Measurements from ENCODE around the gene AGO3. TPM values are rescaled to one million over a fixed set of nuclear protein-coding genes. Genes with fewer than 3 reads are reported as not detected.
A peak's percentile ranks its signal among the peaks of the same experiment; 100 is the strongest.

Gene AGO3
- total and polyA plus RNA-seq, 7 experiments from 2014 or later = 11.8 to 49.2 (median 32.9) TPM

- H3K27ac ChIP-seq (ENCODE audit: low read depth, low read length) = no peak overlapping the region
- ChIA-PET POLR2A (interaction anchor here (0.6 kb wide), 1 partner anchor 268 kb away, joined by 6 read pairs; no protein-coding TSS in a partner anchor), CTCF (interaction anchor here (1.5 kb wide), 1 partner anchor 201 kb away, joined by 3 read pairs; no protein-coding TSS in a partner anchor)
- intact Hi-C loops (cut with micrococcal nuclease) = loop anchor here (5.0 kb wide), 3 partner anchors 312 to 1607 kb away; partner anchors contain the start of genes CDCA8 (in 1 of the 2), KIAA0319L (in 1 of the 2), LSM10 (in 1 of the 2) and NCDN (in 1 of the 2)
- no peak overlapping the region for H3K4me3 Mint-ChIP-seq
- H3K9me3 Mint-ChIP-seq = peaks cover 0 to 2% (median 0%) of the 10 kb centered on the region in 11 donors
- peaks cover 0 to 4% (median 0%) of the 10 kb centered on the region in 5 donors for H3K36me3 Mint-ChIP-seq
- peak in 1 of 9 donors; percentile 19 for DNase-seq
- H3K27me3 Mint-ChIP-seq = peaks cover 20 to 37% (median 32%) of the 10 kb centered on the region in 5 donors
- H3K36me3 ChIP-seq (ENCODE audit: control insufficient read depth in 2 of 3, insufficient read depth in 3 of 3, low read length in 3 of 3) = peaks cover 0 to 6% (median 0%) of the 10 kb centered on the region in 3 experiments
- ATAC-seq = no peak
- peaks cover 9 to 14% (median 10%) of the 10 kb centered on the region in 7 donors for H3K4me1 Mint-ChIP-seq
- no peak overlapping the region for H3K4me3 ChIP-seq (ENCODE audit: low read length)
- H3K9me3 ChIP-seq (ENCODE audit: control insufficient read depth in 2 of 3, low read length in 3 of 3) = no peaks in the 10 kb centered on the region
- no peak overlapping the region for H3K27ac Mint-ChIP-seq
- peaks cover 11 to 13% of the 10 kb centered on the region in 2 donors for H3K4me1 ChIP-seq (ENCODE audit: control insufficient read depth in 2 of 2, insufficient read depth in 2 of 2, low read length in 2 of 2)
- peaks cover 0 to 5% of the 10 kb centered on the region in 2 donors for H3K27me3 ChIP-seq (ENCODE audit: control insufficient read depth in 2 of 2, insufficient read depth in 2 of 2, low read length in 2 of 2)
Observed at GRCh38 chr1:36085126-36085525, 154.2 kb downstream of the AGO3 start.

DNA sequence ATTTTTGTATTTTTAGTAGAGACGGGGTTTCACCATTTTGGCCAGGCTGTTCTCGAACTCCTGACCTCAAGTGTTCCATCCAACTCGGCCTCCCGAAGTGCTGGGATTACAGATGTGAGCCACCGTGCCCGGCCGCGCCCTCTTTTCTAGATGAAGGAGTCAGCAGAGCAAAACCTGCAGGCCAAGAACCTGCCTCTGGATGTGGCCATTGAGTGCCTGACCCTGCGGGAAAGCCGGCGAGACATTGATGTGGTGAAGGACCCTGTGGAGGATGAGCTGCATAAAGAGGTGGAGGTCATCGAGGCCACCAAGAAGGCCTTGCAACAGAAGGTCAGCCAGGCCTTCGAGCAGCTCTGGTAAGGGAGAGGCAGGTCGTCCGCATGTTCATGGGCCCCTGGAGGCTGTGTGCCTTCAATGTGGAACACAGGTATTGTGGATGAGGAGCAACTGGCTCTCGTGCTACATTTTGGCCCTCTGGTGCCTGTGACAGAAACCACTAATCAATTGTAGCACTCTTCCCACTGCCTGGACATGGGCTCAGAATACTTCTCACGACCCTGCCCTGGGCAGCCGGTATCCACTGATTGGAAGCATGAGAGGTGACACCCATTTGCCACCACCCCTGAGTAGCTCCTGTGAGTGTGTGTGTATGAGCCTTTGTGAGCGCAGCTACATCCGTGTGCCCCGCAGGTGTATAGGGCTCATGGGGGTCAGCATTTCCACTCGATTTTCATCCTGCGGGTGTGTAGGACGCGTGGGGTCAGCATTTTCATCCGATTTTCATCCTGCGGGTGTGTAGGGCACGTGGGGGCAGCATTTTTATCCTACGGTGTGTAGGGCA is 155.0 kb downstream of the AGO3 start:
- Histone ChIP-seq H3K36me3 (ENCODE audit: control insufficient read depth in 2 of 3, insufficient read depth in 3 of 3, low read length in 3 of 3) (peaks cover 0 to 6% (median 0%) of the 10 kb centered on the region in 3 experiments), H3K4me1 (ENCODE audit: control insufficient read depth in 2 of 2, insufficient read depth in 2 of 2, low read length in 2 of 2) (peaks cover 11 to 16% of the 10 kb centered on the region in 2 donors), H3K9me3 (ENCODE audit: control insufficient read depth in 2 of 3, low read length in 3 of 3) (no peaks in the 10 kb centered on the region), H3K4me3 (ENCODE audit: low read length) (no peak overlapping the region), H3K27me3 (ENCODE audit: control insufficient read depth in 2 of 2, insufficient read depth in 2 of 2, low read length in 2 of 2) (peaks cover 0 to 5% of the 10 kb centered on the region in 2 donors), H3K27ac (ENCODE audit: low read depth, low read length) (no peak overlapping the region)
- ChIA-PET CTCF (interaction anchor here (0.6 to 1.1 kb wide), 3 partner anchors 13 to 197 kb away, joined by 3 read pairs; no protein-coding TSS in a partner anchor), POLR2A (interaction anchor here (0.6 kb wide), 1 partner anchor 268 kb away, joined by 6 read pairs; no protein-coding TSS in a partner anchor)
- Mint-ChIP-seq H3K27me3 (peaks cover 20 to 33% (median 32%) of the 10 kb centered on the region in 5 donors), H3K4me1 (peaks cover 11 to 16% (median 13%) of the 10 kb centered on the region in 7 donors), H3K9me3 (peaks cover 0 to 2% (median 0%) of the 10 kb centered on the region in 11 donors), H3K36me3 (peaks cover 0 to 4% (median 0%) of the 10 kb centered on the region in 5 donors), H3K27ac (peak overlapping the region in 3 of 9 donors; percentile 23 to 51 (median 48)), H3K4me3 (peak overlapping the region in 7 of 10 donors; percentile 18 to 45 (median 32))
- no peak for ATAC-seq
- DNase-seq = peak in 1 of 9 donors; percentile 20
- intact Hi-C loops (cut with micrococcal nuclease) = loop anchor here (5.0 kb wide), 3 partner anchors 311 to 1606 kb away; partner anchors contain the start of genes CDCA8 (in 1 of the 2), KIAA0319L (in 1 of the 2), LSM10 (in 1 of the 2) and NCDN (in 1 of the 2)

DNA sequence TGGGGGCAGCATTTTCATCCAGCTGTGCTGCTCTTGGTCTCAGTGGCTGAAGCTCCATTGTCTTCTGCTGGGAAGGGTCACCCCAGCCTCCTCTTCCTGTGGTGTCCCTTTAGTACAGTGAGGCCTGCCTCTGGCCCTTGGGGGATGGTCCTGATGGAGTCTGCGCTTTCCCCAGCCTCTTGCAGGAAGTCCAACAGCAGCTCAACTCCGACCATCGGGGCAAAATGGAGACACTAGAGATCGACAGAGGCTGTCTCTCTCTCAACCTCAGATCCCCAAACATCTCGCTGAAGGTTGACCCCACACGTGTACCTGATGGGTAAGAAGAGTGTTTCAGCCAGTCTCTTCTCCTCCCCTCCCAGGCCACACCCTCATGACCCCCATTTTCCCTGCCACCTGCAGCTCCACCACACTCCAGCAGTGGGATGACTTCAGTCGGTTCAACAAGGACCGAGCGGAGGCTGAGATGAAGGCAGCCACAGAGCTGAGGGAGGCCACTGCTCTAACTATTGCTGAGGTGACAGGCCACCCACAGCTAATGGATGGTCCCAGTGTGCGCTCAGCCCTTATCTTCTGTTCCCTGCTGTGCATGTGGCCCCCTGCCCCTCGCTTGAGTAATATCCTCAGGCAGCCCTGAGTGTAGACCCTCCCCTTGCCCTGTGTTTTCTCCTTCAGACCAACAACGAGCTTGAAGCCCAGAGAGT is 155.8 kb downstream of the AGO3 start:
- DNase-seq = peak in 1 of 9 donors; percentile 20
- Mint-ChIP-seq H3K36me3 (peaks cover 0 to 4% (median 0%) of the 10 kb centered on the region in 5 donors), H3K9me3 (peaks cover 0 to 2% (median 0%) of the 10 kb centered on the region in 11 donors), H3K4me3 (peak overlapping the region; percentile 6 to 96 (median 56)), H3K27ac (peak overlapping the region in 5 of 9 donors; percentile 23 to 87 (median 55)), H3K4me1 (peaks cover 12 to 20% (median 19%) of the 10 kb centered on the region in 7 donors), H3K27me3 (peaks cover 20 to 32% (median 27%) of the 10 kb centered on the region in 5 donors)
- no peak for ATAC-seq
- no peak overlapping the region for H3K4me3 ChIP-seq (ENCODE audit: low read length)
- ChIA-PET CTCF (interaction anchor here (0.6 to 1.1 kb wide), 3 partner anchors 12 to 198 kb away, joined by 3 read pairs; no protein-coding TSS in a partner anchor), POLR2A (interaction anchor here (1.2 kb wide), 1 partner anchor 138 kb away, joined by 4 read pairs; the partner anchor contains the start of gene THRAP3)
- intact Hi-C loops (cut with micrococcal nuclease) = loop anchor here (5.0 kb wide), 3 partner anchors 311 to 1606 kb away; partner anchors contain the start of genes CDCA8 (in 1 of the 2), KIAA0319L (in 1 of the 2), LSM10 (in 1 of the 2) and NCDN (in 1 of the 2)
- H3K9me3 ChIP-seq (ENCODE audit: control insufficient read depth in 2 of 3, low read length in 3 of 3) = no peaks in the 10 kb centered on the region
- H3K36me3 ChIP-seq (ENCODE audit: control insufficient read depth in 2 of 3, insufficient read depth in 3 of 3, low read length in 3 of 3) = peaks cover 0 to 13% (median 0%) of the 10 kb centered on the region in 3 experiments
- H3K27me3 ChIP-seq (ENCODE audit: control insufficient read depth in 2 of 2, insufficient read depth in 2 of 2, low read length in 2 of 2) = peaks cover 0 to 5% of the 10 kb centered on the region in 2 donors
- H3K4me1 ChIP-seq (ENCODE audit: control insufficient read depth in 2 of 2, insufficient read depth in 2 of 2, low read length in 2 of 2) = peaks cover 11 to 16% of the 10 kb centered on the region in 2 donors
- H3K27ac ChIP-seq (ENCODE audit: low read depth, low read length) = no peak overlapping the region

DNA sequence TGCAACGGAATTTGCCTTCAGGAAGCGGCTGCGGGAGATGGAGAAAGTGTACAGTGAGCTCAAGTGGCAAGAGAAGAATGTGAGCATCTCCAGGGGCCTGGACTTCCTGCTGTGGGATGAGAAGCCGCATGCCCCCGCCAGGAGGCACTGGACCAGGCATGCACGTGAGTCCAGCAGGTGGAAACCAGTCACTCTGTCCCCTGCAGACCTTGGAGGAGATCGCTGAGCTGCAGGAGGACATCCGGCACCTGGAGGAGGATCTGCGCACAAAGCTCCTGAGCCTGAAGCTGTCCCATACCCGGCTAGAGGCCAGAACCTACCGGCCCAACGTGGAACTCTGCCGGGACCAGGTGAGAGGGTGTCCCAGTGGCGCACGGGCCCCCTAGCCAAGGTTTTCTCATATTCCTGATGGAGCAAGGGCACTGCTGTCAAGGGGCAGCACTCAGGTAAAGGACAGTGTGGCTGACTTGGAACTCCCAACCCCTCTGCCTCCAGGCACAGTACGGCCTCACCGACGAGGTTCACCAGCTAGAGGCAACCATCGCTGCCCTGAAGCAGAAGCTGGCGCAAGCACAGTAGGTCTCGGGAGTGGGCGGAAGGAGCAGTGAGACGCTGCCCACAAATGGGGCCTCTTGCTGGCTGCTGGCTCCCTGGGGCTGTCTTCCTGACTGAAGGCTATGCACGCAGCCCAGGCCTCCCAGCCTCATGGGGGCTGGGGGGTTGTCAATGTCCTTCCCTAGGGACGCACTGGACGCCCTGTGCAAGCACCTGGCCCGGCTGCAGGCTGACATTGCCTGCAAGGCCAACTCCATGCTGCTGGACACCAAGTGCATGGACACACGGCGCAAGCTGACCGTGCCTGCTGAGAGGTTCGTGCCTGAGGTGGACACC is 156.6 kb downstream of the AGO3 start:
- ATAC-seq (no peak), DNase-seq (peak in 1 of 9 donors; percentile 26)
- peaks cover 0 to 2% (median 0%) of the 10 kb centered on the region in 11 donors for H3K9me3 Mint-ChIP-seq
- peak overlapping the region in 9 of 10 donors; percentile 59 to 96 (median 89) for H3K4me3 Mint-ChIP-seq
- CTCF ChIA-PET = no interaction called here
- Histone ChIP-seq H3K4me1 (ENCODE audit: control insufficient read depth in 2 of 2, insufficient read depth in 2 of 2, low read length in 2 of 2) (peaks cover 11 to 16% of the 10 kb centered on the region in 2 donors), H3K27me3 (ENCODE audit: control insufficient read depth in 2 of 2, insufficient read depth in 2 of 2, low read length in 2 of 2) (peaks cover 0 to 5% of the 10 kb centered on the region in 2 donors), H3K9me3 (ENCODE audit: control insufficient read depth in 2 of 3, low read length in 3 of 3) (no peaks in the 10 kb centered on the region), H3K4me3 (ENCODE audit: low read length) (no peak overlapping the region), H3K27ac (ENCODE audit: low read depth, low read length) (no peak overlapping the region), H3K36me3 (ENCODE audit: control insufficient read depth in 2 of 3, insufficient read depth in 3 of 3, low read length in 3 of 3) (peaks cover 0 to 21% (median 4%) of the 10 kb centered on the region in 3 experiments)
- intact Hi-C loops (cut with micrococcal nuclease) = loop anchor here (1.0 to 5.0 kb wide), 10 partner anchors 22 to 1605 kb away; partner anchors contain the start of genes AGO3 (in 2 of the 2), THRAP3 (in 2 of the 2), TRAPPC3 (in 2 of the 2) and AGO1 (in 1 of the 2)
- H3K36me3 Mint-ChIP-seq = peaks cover 0 to 8% (median 0%) of the 10 kb centered on the region in 5 donors
- H3K4me1 Mint-ChIP-seq = peaks cover 12 to 28% (median 21%) of the 10 kb centered on the region in 7 donors
- POLR2A ChIA-PET = interaction anchor here (1.2 kb wide), 1 partner anchor 137 kb away, joined by 4 read pairs; the partner anchor contains the start of gene THRAP3
- peak overlapping the region in 6 of 9 donors; percentile 17 to 87 (median 44) for H3K27ac Mint-ChIP-seq
- H3K27me3 Mint-ChIP-seq = peaks cover 12 to 24% (median 19%) of the 10 kb centered on the region in 5 donors

- ChIA-PET POLR2A (no interaction called here), CTCF (no interaction called here)
- intact Hi-C loops (cut with micrococcal nuclease) = loop anchor here (1.0 to 5.0 kb wide), 10 partner anchors 21 to 1604 kb away; partner anchors contain the start of genes AGO3 (in 2 of the 2), THRAP3 (in 2 of the 2), TRAPPC3 (in 2 of the 2) and AGO1 (in 1 of the 2)
- Mint-ChIP-seq H3K36me3 (peaks cover 0 to 13% (median 0%) of the 10 kb centered on the region in 5 donors), H3K27ac (peak overlapping the region in 8 of 9 donors; percentile 17 to 90 (median 83)), H3K27me3 (peaks cover 10 to 23% (median 15%) of the 10 kb centered on the region in 5 donors), H3K4me1 (peaks cover 12 to 30% (median 21%) of the 10 kb centered on the region in 7 donors), H3K9me3 (peaks cover 0 to 2% (median 0%) of the 10 kb centered on the region in 11 donors), H3K4me3 (peak overlapping the region in 9 of 10 donors; percentile 25 to 96 (median 89))
- Histone ChIP-seq H3K27me3 (ENCODE audit: control insufficient read depth in 2 of 2, insufficient read depth in 2 of 2, low read length in 2 of 2) (peaks cover 0 to 5% of the 10 kb centered on the region in 2 donors), H3K4me1 (ENCODE audit: control insufficient read depth in 2 of 2, insufficient read depth in 2 of 2, low read length in 2 of 2) (peaks cover 11 to 16% of the 10 kb centered on the region in 2 donors), H3K4me3 (ENCODE audit: low read length) (peak overlapping the region; percentile 47), H3K27ac (ENCODE audit: low read depth, low read length) (peak overlapping the region; percentile 98), H3K9me3 (ENCODE audit: control insufficient read depth in 2 of 3, low read length in 3 of 3) (no peaks in the 10 kb centered on the region), H3K36me3 (ENCODE audit: control insufficient read depth in 2 of 3, insufficient read depth in 3 of 3, low read length in 3 of 3) (peaks cover 0 to 29% (median 4%) of the 10 kb centered on the region in 3 experiments)
- DNase-seq = no peak
- ATAC-seq = peak; percentile 8
Observed at GRCh38 chr1:36088265-36088576, 157.3 kb downstream of the AGO3 start.

Measured in naive thymus-derived CD4-positive, alpha-beta T cell (primary cell).